Panc1 (cell line): ENCODE data around the gene TAAR2.

Experiments
- POLR2AphosphoS5 ChIP-seq: IDR thresholded peaks from 2 replicates; pipeline ENCODE4 v1.6.1; 2012; ENCODE audit warnings: mild to moderate bottlenecking, low read depth, low read length, moderate library complexity
- TF ChIP-seq, protein P1 (sequence below): fragments of 450-650 bp; IDR thresholded peaks from 2 replicates; pipeline ENCODE4 v1.5.1; 2017; ENCODE audit warnings: mild to moderate bottlenecking
- TF ChIP-seq, protein P2 (sequence below), 2 experiments: IDR thresholded peaks; 2 replicates each; pipeline ENCODE4 v1.6.1; 2011 to 2012; ENCODE audit warnings: low read depth in 2 of 2, control low read depth in 1 of 2, low read length in 1 of 2, mild to moderate bottlenecking in 1 of 2, moderate library complexity in 1 of 2; ENCODE audit not compliant: insufficient read depth in 1 of 2

- TF ChIP-seq, protein P1, sequence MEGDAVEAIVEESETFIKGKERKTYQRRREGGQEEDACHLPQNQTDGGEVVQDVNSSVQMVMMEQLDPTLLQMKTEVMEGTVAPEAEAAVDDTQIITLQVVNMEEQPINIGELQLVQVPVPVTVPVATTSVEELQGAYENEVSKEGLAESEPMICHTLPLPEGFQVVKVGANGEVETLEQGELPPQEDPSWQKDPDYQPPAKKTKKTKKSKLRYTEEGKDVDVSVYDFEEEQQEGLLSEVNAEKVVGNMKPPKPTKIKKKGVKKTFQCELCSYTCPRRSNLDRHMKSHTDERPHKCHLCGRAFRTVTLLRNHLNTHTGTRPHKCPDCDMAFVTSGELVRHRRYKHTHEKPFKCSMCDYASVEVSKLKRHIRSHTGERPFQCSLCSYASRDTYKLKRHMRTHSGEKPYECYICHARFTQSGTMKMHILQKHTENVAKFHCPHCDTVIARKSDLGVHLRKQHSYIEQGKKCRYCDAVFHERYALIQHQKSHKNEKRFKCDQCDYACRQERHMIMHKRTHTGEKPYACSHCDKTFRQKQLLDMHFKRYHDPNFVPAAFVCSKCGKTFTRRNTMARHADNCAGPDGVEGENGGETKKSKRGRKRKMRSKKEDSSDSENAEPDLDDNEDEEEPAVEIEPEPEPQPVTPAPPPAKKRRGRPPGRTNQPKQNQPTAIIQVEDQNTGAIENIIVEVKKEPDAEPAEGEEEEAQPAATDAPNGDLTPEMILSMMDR: no peak
- TF ChIP-seq POLR2AphosphoS5: no peak
- TF ChIP-seq, protein P2, sequence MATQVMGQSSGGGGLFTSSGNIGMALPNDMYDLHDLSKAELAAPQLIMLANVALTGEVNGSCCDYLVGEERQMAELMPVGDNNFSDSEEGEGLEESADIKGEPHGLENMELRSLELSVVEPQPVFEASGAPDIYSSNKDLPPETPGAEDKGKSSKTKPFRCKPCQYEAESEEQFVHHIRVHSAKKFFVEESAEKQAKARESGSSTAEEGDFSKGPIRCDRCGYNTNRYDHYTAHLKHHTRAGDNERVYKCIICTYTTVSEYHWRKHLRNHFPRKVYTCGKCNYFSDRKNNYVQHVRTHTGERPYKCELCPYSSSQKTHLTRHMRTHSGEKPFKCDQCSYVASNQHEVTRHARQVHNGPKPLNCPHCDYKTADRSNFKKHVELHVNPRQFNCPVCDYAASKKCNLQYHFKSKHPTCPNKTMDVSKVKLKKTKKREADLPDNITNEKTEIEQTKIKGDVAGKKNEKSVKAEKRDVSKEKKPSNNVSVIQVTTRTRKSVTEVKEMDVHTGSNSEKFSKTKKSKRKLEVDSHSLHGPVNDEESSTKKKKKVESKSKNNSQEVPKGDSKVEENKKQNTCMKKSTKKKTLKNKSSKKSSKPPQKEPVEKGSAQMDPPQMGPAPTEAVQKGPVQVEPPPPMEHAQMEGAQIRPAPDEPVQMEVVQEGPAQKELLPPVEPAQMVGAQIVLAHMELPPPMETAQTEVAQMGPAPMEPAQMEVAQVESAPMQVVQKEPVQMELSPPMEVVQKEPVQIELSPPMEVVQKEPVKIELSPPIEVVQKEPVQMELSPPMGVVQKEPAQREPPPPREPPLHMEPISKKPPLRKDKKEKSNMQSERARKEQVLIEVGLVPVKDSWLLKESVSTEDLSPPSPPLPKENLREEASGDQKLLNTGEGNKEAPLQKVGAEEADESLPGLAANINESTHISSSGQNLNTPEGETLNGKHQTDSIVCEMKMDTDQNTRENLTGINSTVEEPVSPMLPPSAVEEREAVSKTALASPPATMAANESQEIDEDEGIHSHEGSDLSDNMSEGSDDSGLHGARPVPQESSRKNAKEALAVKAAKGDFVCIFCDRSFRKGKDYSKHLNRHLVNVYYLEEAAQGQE (IDR thresholded peaks at IDR 0.05; ENCODE audit: insufficient read depth in 1 of 2, low read depth in 2 of 2, low read length in 1 of 2): no peak
Measured at GRCh38 chr6:132671295-132671694, 47.2 kb upstream of the TAAR2 start.
